EL (cell line): ENCODE results near the gene VPS26B.
"Not testable (repeated sequence)": the region's sequence is repeated elsewhere in the genome, so short reads cannot be mapped to it uniquely, and the experiment has no call there.

Experiments
- DNase-seq: peaks from one replicate; pipeline ENCODE4 v3.0.0-alpha.2; 2016

The VPS26B gene

GRCh38 chr11:134260983-134261382 is 36.5 kb downstream of the VPS26B start:
- DNase-seq = no peak

DNA sequence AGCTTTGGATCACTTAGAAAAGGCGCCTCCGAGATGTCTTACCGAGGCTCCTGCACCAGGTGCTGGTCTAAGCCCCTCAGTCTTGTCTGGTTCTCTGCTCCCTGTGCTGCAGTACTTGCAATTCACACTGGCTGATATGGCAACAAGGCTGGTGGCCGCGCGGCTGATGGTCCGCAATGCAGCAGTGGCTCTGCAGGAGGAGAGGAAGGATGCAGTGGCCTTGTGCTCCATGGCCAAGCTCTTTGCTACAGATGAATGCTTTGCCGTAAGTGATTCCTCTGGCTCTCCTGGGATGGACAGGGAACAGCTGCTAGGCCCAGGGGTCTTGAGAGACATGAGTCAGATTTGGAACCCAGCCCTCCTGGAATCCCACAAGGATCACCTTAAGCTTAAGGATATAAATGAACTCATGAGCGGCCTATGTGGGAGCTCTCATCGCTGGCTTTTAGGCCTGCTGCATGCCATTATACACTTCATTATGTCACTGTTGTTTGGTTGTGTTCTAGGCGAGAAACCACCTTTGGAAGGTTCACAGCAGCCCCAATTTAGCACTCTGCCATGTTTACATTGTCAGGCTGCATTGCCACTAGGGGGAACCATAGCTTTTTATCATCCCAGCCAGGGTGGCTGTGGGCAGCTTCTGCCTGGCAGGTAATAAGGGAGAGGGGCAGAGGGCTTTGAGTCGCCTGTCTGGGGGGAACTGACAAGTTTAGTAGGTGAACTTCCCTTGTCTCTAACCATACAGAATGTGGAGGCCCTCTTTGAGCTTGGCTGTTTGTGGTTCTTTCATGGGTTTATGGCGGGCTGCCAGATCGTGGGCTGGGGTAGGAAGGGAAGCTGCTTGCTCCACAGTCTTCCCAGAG is 37.4 kb downstream of the VPS26B start:
- DNase-seq = no peak

- no peak for DNase-seq
Measured at GRCh38 chr11:134264966-134265764, 40.7 kb downstream of the VPS26B start.

DNA sequence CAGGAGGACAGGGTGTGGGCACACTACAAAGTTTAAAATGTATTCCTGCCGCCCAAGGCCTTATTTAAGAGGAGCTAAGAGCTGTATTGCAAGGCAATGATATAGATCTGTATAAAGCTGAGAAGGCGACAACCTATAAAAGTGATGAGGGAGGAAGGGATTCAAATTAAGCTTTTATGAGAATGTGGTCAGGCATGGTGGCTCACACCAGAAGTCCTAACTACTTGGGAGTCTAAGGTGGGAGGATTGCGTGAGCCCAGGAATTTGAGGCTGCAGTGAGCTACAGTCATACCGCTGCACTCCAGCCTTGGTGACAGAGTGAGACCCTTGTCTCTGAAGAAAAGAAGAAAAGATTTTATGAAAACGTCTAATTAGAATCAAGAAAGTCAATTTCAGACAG is 42.0 kb downstream of the VPS26B start:
- no peak for DNase-seq

GRCh38 chr11:134266841-134267251 is 42.4 kb downstream of the VPS26B start:
- DNase-seq = peak; percentile 67

- DNase-seq = no peak
Measured at GRCh38 chr11:134267461-134267860, 43.0 kb downstream of the VPS26B start.

DNA sequence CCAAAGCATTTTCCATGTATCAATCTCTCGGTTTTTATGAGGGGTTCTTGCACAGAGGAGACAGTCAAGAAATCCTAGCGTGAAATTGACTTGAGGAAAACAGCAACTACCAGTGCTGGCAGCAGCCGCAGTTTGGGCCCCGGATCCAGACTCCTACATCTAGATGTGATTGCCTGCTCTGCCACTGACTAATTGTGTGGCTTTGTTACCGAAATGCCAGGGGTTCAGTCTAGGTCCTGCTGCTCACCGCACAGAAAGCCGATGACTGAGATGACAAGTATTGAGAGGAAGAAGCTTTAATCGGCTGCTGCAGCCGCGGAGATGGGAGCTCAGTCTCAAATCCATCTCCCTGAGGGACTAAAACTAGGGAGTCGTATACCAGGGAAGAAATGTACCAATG is 43.5 kb downstream of the VPS26B start:
- DNase-seq = no peak

- DNase-seq = no peak
Measured at GRCh38 chr11:134270250-134270714, 45.8 kb downstream of the VPS26B start.

DNA sequence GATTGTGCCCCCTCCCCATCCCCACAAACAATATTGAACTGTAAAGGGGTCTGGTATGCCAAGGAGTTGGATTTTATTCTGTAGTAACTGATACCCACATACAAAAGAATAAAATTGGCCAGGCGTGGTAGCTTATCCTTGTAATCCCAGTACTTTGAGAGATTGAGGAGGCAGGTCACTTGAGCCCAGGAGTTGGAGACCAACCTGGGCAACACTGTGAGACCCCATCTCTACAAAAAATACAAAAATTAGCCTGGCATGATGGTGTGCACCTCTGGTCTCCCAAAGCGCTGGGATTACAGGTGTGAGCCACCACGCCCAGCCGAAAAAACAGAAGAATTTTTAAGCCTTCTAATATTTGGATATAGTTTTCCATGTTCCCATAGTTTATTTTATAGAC is 47.5 kb downstream of the VPS26B start:
- no peak for DNase-seq

- no peak for DNase-seq
Measured at GRCh38 chr11:134272381-134273316, 48.2 kb downstream of the VPS26B start.

- no peak for DNase-seq
Measured at GRCh38 chr11:134273317-134273712, 48.8 kb downstream of the VPS26B start.

- no peak for DNase-seq
Measured at GRCh38 chr11:134275188-134275533, 50.7 kb downstream of the VPS26B start.

DNA sequence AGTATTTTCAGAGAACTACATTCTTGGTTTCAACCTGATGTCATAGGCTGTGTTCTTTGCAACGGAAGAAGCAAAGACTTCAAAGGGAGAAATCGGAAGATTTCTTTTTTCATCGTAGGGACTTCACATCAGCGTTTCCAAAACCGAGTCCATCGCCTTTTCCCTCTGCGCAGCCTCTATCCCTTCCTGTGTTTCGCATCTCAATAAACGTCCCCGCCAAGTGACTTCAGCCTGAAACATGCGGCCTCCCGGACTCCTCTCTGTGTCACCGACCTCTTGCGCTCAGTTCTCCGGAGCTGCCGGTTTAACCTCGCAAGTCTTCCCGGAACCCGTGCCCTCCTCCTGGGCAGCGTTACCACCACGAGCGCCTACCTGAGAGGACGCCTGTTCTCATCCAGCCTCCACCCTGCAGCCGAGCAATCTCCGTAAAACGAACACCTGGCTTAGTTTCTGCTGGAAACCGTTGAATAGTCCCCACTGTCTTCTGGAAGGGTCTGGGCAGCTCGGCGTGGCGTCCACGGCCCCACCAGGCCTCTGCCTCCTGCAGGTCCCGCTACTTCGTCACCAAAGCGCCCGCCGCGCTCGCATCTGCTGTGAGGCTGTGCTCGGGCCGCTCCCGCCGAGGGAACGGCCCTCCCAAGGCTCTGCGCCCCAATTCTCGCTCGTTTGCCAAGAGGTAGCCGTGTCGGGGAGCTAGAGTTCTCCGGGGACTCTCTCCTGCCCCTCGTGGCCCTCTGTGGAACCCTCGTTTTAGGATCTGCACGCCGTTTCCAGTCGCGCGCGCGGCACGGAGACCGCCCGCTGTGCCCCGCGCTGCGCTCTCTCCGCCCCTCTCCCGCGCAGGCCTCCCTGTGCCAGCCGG is 51.3 kb downstream of the VPS26B start, which contains the start of gene GLB1L3:
Gene GLB1L3 (plus strand): TSS at position 846 of the 862 bp plus-strand sequence. CDS start 362 bp downstream, outside the sequence.
- peak; percentile 25 for DNase-seq

DNA sequence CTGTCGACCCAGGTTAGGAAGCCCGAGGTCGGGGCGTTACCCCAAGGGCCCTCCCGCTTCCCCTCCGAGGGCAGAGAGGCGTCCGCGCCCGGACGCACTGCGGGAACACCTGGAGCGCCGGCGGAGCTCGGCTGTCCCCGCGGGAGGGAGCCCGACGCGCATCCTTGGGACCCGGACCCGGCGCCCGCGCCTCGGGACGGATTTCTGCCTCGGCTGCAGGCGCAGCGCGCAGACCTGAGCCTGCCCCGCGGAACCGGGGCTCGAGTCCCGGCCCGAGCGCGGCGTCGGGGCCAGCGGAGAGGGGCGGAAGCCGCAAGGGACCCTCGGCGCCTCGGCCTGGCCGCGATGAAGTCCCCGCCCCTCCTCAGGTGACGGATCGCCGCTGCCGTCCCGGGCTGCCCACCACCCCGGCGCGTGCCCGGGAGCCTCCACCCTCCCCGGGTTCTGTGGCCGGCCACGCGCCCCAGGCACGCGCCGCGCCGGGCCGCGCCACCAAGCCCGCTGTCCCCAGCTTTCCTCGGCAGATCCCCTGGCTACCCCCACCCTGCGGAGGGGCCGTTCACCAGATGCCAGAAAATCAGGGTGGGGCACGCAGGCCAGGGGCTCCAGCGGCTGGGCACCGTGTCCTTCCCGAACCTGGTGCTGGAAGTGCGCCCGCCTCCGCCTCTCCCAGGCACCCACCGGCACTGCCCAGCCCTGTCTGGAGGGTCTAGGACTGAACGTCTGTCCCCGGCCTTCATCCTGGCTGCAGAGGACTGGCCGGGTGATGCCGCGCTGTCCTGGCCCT is 52.1 kb downstream of the VPS26B start:
- DNase-seq = no peak

DNA sequence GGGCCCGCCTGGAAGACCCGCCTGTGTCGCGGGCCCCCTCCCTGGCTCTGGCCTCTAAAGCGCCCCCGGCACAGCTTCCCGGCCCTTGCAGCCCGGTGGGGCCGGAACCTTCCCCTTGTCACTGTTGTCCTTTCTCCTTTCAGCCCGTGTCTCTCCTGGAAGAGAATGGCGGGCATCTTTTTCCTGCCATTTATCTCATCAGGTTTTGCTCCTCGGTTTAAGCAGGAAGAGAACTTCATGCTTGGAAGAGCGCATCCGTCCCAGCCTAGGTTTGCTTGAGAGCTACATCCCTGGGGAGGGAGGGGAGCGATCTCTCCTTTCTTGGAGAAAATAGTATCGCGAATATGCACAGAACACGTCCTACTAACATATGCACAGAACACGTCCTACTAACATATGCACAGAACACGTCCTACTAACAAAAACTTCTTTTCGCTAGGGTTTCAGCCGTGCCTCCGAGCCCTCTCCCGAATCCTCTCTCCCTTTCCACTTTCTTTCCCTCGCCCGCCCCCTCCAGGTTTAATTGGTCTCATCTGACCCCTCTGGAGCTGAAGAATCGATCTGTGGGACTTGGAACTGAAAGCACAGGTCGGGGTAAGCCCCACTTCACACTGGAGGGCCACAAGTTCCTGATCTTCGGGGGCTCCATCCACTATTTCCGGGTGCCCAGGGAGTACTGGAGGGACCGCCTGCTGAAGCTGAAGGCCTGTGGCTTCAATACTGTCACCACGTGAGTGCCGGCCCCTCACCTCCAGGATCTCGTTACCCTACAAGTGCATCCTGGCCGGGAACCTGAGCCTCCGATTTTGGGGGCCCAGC is 52.9 kb downstream of the VPS26B start:
- no peak for DNase-seq

DNA sequence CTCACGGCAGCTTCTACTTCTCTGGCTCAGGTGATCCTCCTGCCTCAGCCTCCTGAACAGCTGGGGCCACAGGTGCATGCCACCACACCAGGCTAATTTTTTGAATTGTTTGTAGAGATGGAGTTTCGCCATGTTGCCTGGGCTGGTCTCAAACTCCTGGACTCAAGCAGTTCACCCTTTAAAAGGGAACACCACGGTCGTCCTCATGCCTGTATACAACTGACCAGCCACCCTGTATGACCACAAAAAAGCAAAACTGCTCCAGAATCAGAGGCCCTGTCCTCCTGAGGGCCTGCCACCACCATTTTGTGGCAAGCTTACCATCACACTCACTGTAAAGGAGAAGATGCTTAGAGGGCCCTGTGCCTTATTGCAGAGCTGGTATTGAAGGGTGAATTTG is 53.9 kb downstream of the VPS26B start:
- no peak for DNase-seq

GRCh38 chr11:134281635-134282034 is 57.2 kb downstream of the VPS26B start:
- DNase-seq = not testable (repeated sequence)

DNA sequence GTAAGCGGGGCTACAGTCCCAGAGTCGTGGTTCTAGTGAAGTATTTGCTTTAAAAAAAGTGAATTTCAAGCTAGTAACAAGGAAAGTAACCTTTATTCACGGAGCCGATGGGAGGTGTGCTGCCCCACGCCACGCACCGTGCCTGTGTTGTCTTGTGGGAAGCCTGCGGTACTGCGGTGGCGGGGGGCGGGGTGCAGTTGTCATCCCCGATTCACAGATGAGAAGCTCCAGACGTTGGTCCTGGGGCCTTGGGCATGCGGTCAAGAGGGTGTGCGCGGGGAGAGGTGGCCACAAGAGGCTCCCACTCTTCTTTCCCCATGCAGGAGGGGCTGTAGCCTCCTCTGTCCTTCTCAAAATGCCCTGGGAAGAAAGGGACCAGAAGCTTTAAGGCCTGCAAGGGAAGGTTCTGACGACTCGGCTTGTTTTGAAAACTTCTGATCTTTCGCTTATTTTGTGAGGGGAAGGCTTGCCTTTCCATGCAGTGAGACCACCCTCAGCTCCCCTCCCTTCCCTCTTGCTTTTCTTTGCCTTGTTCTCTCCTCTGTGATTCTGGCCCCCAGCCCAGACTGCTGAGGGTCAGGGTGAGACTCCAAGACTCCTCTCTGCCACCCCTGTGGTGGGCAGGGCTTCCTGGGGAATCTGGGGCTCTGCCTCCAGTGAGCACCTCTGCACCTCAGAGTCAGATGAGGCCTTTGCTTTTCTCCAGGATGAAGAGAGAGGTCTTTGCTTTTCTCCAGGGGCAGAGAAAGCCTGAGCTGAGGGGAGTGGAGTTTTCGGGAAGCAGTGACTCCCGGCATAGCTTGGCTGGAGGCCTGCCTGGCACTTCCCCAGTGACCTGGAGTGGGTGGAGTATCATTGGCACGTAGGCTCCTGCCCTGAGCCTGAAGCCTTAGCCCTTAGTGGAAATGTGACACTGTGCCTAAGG is 57.9 kb downstream of the VPS26B start:
- no peak for DNase-seq
